ENCODE measurements around the gene TCAP.

Gene TCAP

GRCh38 chr17:39663340-39663687 is 1.8 kb upstream of the TCAP start:
- no peak for TF ChIP-seq CTCF (IDR thresholded peaks at IDR 0.05; ENCODE audit: borderline replicate concordance, insufficient read depth, low read depth, low read length)
- no peak overlapping the region for H3K4me3 ChIP-seq (ENCODE audit: low read depth, low read length)

- no peak overlapping the region for H3K4me3 ChIP-seq (ENCODE audit: low read depth, low read length)
Measured at GRCh38 chr17:39663688-39664580, 1.2 kb upstream of the TCAP start.

GRCh38 chr17:39665642-39666224 is 584 bp downstream of the TCAP start:
- H3K4me3 ChIP-seq (ENCODE audit: low read depth, low read length): no peak overlapping the region
- TF ChIP-seq CTCF (IDR thresholded peaks at IDR 0.05; ENCODE audit: borderline replicate concordance, insufficient read depth, low read depth, low read length): no peak

More at GRCh38 chr17:39663688-39664580, 1.2 kb upstream of the TCAP start:
- TF ChIP-seq CTCF (IDR thresholded peaks at IDR 0.05; ENCODE audit: borderline replicate concordance, insufficient read depth, low read depth, low read length): no peak

GRCh38 chr17:39666231-39666600 is 1.1 kb downstream of the TCAP start:
- H3K4me3 ChIP-seq (ENCODE audit: low read depth, low read length): no peak overlapping the region
- TF ChIP-seq CTCF (IDR thresholded peaks at IDR 0.05; ENCODE audit: borderline replicate concordance, insufficient read depth, low read depth, low read length): no peak

GRCh38 chr17:39666601-39667261 is 1.6 kb downstream of the TCAP start:
- H3K4me3 ChIP-seq (ENCODE audit: low read depth, low read length): no peak overlapping the region

GRCh38 chr17:39667262-39667944 is 2.3 kb downstream of the TCAP start:
- no peak overlapping the region for H3K4me3 ChIP-seq (ENCODE audit: low read depth, low read length)
- no peak for TF ChIP-seq CTCF (IDR thresholded peaks at IDR 0.05; ENCODE audit: borderline replicate concordance, insufficient read depth, low read depth, low read length)

More at GRCh38 chr17:39666601-39667261, 1.6 kb downstream of the TCAP start:
- TF ChIP-seq CTCF (IDR thresholded peaks at IDR 0.05; ENCODE audit: borderline replicate concordance, insufficient read depth, low read depth, low read length): no peak
